GM19397 (cell line): ENCODE data around the gene SRP9.
"Not testable (repeated sequence)": the region's sequence is repeated elsewhere in the genome, so short reads cannot be mapped to it uniquely, and the experiment has no call there.

ENCODE experiments used
- ATAC-seq: cut with Tn5 transposase; IDR thresholded peaks from one replicate; pipeline ENCODE4 v1.9.1; 2021; ENCODE audit warnings: mild to moderate bottlenecking, moderate library complexity; ENCODE audit not compliant: unreplicated experiment

Gene SRP9

DNA sequence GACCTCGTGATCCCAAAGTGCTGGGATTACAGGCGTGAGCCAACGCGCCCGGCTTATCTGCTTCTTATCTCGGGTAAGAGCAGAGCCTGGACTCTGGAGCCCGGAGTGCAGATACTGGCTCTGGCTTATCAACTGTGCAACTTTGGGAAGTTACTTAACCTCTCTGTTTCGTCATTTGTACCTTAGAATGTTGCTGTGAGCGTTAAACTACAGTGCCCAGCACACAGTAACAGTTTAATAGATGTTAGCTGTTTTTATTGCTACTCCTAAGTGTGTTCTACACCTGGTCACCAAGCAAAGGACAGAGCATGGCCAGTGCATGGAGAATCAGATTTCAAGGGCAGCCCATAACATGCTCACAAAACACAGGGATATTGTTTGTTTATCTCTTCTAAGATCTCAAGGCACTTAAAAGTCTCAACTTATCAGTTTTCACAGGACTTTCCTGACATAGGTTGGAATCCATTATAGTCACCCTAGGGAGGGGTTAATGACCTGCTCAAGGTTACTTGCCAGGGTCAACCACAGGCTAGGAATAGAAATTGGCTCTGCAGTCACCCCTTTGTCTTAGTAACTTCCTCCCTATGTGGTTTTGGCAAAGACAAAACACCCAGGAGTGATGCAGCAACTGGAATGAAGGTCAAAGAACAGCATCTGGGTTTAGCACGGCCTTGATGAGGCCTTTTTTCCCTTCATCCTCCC is 22.5 kb upstream of the SRP9 start:
- ATAC-seq: no peak

GRCh38 chr1:225755671-225756319 is 21.8 kb upstream of the SRP9 start:
- ATAC-seq: no peak

- no peak for ATAC-seq
These were observed 19.5 kb upstream of the SRP9 start for GRCh38 chr1:225757927-225758656.

DNA sequence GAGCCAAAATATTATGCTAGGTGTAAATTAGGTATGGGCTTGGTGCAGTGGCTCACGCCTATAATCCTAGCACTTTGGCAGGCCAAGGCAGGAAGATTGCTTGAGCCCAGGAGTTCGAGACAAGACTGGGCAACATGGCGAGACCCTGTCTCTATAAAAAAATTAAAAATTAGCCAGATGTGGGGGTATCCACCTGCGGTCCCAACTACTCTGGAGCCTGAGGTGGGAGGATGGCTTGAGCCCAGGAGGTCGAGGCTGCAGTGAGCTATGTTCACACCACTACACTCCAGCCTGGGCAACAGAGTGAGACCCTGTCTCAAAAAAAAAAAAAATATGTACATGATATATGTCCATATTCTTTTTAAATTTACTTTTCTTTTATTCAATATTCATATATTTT is 17.7 kb upstream of the SRP9 start:
- ATAC-seq: not testable (repeated sequence)

DNA sequence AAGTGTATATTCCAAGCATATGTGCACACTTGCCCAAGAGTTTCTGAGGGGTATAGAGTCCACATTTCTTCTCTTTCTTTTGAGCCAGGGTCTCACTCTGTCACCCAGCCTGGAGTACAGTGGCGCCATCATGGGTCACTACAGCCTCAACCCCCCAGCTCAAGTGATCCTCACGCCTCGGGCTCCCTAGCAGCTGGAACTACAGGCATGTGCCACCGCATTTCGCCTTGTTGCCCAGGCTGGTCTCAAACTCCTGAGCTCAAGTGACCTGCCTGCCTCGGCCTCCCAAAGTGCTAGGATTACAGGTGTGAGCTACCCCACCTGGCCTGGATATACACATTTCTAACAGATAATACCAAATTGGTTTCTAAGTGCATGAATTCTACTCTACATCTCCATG is 17.1 kb upstream of the SRP9 start:
- ATAC-seq: no peak

GRCh38 chr1:225761395-225761794 is 16.2 kb upstream of the SRP9 start:
- not testable (repeated sequence) for ATAC-seq

GRCh38 chr1:225762002-225762441 is 15.6 kb upstream of the SRP9 start:
- ATAC-seq: no peak

DNA sequence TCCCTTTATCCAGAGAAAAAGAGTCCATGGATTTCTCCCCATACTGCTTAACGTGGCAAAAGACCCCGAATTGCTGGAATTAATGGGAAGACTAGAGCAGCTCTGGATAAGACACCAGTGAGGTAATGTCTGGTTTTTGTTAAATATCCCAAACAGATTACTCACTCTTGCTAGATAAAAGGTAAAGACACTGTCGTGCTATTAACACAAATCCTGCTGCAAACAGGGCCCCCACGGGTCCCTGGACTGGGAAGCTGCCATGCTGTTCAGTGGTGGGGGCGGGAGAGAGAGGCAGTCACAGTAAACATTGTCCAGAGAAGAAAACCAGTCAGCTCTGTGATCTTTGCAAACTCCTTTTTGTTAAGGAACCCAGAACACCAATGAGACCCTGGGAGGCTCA is 15.2 kb upstream of the SRP9 start:
- no peak for ATAC-seq

GRCh38 chr1:225763716-225764548 is 13.7 kb upstream of the SRP9 start:
- no peak for ATAC-seq

DNA sequence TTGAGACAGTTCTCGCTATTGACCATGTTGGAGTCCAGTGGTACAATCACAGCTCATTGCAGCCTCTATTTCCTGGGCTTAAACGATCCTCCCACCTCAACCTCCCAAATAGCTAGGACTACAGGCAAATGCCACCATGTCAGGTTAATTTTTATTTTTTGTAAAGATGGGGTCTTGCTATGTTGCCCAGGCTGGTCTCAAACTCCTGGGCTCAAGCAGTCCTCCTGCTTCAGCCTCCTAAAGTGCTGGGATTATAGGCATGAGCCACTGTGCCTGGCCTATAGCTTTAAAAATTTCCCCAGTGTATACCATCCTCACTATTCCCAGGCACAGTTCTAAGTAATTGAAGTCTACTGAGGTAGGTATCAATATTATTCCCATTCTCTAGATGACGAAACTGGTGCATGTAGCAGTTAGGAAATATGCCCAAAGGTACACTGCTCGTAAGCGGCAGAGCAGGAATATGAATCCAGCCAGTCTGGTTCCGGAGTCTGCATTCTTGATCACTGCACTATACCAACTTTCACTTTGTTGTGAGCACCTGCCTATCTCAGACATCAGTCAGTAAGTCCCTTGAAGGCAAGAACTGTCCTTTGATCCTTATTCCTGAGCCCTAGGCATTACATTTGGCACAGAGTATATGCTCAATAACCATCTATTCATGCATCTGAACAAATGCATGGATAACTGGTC is 11.5 kb upstream of the SRP9 start:
- ATAC-seq: no peak

GRCh38 chr1:225766967-225767633 is 10.5 kb upstream of the SRP9 start:
- ATAC-seq: no peak

DNA sequence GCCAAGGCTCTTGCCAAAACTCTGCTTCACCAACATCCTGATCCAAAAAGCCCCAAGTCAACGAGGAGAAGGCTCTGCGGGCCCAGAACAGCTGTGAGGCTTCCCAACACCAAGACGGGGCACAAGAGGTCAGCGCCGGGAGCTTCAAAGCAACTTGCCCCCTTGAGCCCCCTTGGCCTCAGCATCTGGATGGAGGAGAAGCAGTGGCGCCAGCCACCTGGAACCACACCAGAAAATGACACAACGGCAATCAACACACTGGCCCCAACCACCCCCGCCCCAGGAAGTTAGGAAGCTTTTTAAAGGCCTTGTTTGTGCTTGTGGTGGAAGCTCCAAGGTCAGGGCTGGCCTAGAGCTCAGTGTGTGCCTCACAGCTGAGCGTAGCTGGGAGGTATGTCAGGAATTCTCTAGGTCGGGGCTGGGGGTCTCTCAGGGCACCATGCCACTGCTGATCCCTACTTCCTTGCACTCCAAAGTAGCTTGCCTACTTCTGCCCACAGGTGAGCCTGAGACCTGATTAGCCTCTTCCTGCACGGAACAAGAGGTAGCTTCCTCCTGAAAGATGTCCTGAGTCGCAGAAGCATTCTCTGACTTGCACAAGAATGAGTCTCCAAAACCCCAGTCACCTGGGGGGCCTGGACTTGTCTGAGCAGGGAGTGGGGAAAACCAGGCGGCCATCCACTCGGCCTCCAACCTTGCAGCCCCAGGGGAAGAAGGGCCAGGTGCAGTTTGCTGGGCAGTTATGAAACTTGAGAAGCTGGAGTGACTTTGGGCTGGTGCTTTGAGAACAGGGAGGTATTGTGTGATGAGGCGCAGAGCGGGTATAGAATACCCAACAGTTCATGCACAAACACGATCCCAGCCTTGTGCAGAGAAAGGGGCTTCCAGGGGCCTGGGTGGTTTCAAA is 9.7 kb upstream of the SRP9 start:
- ATAC-seq: no peak

- ATAC-seq: no peak
These were observed 8.8 kb upstream of the SRP9 start for GRCh38 chr1:225768662-225769426.

DNA sequence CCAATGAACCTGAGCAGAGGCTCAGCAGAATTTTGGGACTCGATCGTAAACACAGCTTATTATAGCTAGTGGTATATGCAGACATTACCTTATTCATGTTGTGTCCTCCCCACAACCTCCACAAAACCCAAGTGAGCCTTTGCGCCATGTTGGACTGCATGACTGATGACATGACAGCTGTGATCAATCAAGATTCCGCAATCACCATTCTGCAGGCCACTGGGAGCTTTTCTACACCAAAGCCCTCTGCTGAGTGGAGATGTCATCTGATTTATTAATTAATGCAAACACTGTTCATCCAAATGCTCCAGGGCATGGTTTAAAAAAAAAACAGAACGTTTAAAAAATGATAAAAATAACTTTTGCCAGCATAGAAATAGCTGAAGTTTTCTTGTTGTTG is 7.9 kb upstream of the SRP9 start:
- ATAC-seq: no peak

DNA sequence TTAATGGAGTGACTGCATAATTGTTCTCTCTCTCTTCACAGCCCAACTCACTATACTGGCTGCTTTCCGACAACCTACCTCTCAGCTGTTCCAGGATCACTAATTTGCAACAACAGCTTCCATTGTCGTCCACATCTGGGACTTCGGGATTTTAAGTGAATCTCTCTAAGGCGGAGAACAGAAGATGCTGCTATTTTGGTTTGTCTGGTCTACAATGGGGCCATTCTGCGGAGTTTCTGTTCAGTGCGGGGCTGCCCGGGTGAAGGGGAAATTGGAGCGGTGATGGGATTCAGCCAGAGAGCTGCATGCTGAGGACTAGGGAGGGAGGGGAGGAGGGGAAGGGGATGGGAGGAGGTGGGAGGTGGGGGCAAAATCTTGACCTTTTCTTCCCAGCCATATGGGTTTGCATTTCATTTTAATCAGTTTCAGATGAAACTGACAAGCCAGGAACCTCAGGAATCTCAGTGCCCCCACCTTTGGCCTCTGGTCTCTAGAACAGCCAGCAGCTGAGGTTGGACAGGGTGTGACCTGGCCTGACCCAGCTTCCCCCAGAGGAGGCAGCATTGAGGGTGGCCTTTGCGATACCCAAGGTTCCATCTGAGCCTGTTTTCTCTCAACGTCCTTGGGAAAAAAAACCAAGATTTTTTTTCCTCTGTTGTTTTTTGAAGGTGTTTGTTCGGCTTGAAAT is 6.9 kb upstream of the SRP9 start:
- no peak for ATAC-seq

GRCh38 chr1:225771661-225772322 is 5.8 kb upstream of the SRP9 start:
- ATAC-seq: no peak

DNA sequence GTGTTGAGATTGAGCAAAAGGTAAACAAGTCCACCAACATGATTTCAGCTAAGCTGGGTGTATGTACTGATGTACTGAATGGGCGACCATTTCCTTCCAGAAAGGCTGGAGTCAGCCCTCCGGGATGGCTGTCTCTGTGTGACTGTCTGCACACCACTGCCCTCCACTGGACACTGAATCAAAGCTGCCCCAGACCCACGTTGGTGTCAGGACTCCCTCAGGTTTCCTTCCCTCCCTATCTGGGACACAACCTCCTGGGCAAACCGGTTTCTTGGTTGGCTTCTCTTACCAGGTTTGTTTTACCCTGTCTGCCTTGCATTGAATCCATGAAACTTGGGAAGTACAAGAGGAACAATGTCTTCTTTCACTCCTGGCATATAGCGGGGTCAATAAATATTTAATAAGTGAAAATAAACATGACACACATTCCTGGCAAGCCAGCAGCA is 5.3 kb upstream of the SRP9 start:
- no peak for ATAC-seq
